MM.1S (cell line): ENCODE data around the gene PPAN.

Source experiments
- DNase-seq: peaks from one replicate; pipeline ENCODE4 v3.0.0-alpha.2; 2015
- H2AFZ ChIP-seq: fragments of 300-600 bp; sonication (generic); 2 replicates; pipeline ENCODE4 v1.6.0; 2016; ENCODE audit warnings: antibody characterized with exemption, low read length
- H3F3A ChIP-seq: fragments of 300-600 bp; sonication (generic); 2 replicates; pipeline ENCODE4 v1.6.1; 2016; ENCODE audit warnings: mild to moderate bottlenecking, antibody characterized with exemption, low read length, moderate library complexity, mixed read lengths; ENCODE audit not compliant: insufficient read depth
- H3K27ac ChIP-seq: fragments of 300-600 bp; sonication (generic); 2 replicates; pipeline ENCODE4 v1.5.1; 2016; ENCODE audit warnings: mild to moderate bottlenecking, low read length
- H3K27me3 ChIP-seq: fragments of 300-600 bp; sonication (generic); replicated peaks from 2 replicates; pipeline ENCODE4 v1.6.0; 2016; ENCODE audit warnings: low read length; ENCODE audit not compliant: insufficient read depth
- H3K36me3 ChIP-seq: fragments of 300-600 bp; sonication (generic); replicated peaks from 2 replicates; pipeline ENCODE4 v1.6.1; 2016; ENCODE audit warnings: mild to moderate bottlenecking, low read length, mixed read lengths; ENCODE audit not compliant: insufficient read depth
- H3K4me1 ChIP-seq: fragments of 300-600 bp; sonication (generic); 2 replicates; pipeline ENCODE4 v1.6.1; 2016; ENCODE audit warnings: low read length, mixed read lengths
- H3K4me2 ChIP-seq: fragments of 300-600 bp; sonication (generic); 2 replicates; pipeline ENCODE4 v1.6.0; 2016; ENCODE audit warnings: low read depth, low read length
- H3K4me3 ChIP-seq: fragments of 300-600 bp; sonication (generic); 2 replicates; pipeline ENCODE4 v1.5.1; 2016; ENCODE audit warnings: low read length, mixed read lengths
- H3K79me2 ChIP-seq: fragments of 300-600 bp; sonication (generic); 2 replicates; pipeline ENCODE4 v1.6.1; 2016; ENCODE audit warnings: mixed run types, low read length, mixed read lengths
- H3K9ac ChIP-seq: fragments of 300-600 bp; sonication (generic); 2 replicates; pipeline ENCODE4 v1.6.1; 2016; ENCODE audit warnings: low read length, mixed read lengths
- H3K9me2 ChIP-seq: fragments of 300-600 bp; sonication (generic); replicated peaks from 2 replicates; pipeline ENCODE4 v1.6.1; 2016; ENCODE audit warnings: mild to moderate bottlenecking, low read length, mixed read lengths; ENCODE audit not compliant: insufficient read depth
- H3K9me3 ChIP-seq: fragments of 300-600 bp; sonication (generic); replicated peaks from 2 replicates; pipeline ENCODE4 v1.6.1; 2016; ENCODE audit warnings: mild to moderate bottlenecking, low read length, mixed read lengths; ENCODE audit not compliant: insufficient read depth
- H4K20me1 ChIP-seq: fragments of 300-600 bp; sonication (generic); 2 replicates; pipeline ENCODE4 v1.6.1; 2016; ENCODE audit warnings: mild to moderate bottlenecking, low read length, moderate library complexity, mixed read lengths; ENCODE audit not compliant: insufficient read depth
- EZH2 ChIP-seq: fragments of 300-600 bp; sonication (generic); optimal IDR thresholded peaks from 2 replicates; pipeline ENCODE3; 2017; ENCODE audit warnings: low read depth, mild to moderate bottlenecking, antibody characterized with exemption, low read length, mixed read lengths
- EZH2phosphoT487 ChIP-seq: fragments of 300-600 bp; sonication (generic); IDR thresholded peaks from 2 replicates; pipeline ENCODE4 v1.6.1; 2018; ENCODE audit warnings: antibody characterized with exemption, low read length
- TF ChIP-seq, protein P1 (sequence below): fragments of 300-600 bp; sonication (generic); IDR thresholded peaks from 2 replicates; pipeline ENCODE4 v1.5.1; 2016; ENCODE audit warnings: antibody characterized with exemption, low read length, mixed read lengths

PPAN gene

DNA sequence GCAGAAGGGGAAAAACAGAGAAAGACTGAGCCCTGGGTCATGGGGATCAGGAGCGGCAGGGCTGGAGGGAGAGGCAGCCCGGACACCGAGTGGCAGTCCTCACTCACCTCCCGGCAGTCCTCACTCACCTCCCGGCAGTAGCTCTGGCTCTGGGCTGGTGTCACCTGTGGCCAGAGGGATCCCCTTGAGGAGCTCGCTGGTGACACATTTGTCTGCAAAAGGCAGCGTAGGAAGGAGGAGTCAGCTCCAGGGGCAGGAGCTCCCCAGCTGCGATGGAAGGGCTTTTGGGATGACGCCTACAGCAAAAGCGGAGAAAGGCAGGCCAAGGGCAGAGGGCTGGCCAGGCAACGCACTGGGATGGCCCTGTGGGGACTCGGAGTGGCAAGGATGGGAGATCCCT lies 12.8 kb downstream of the PPAN start:
- Histone ChIP-seq H3K79me2 (peaks cover 30% of the 10 kb centered on the region), H3K27ac (peak overlapping the region; percentile 50; the same call in 1 of the 2 replicates), H3K4me2 (peak overlapping the region; percentile 94), H3K27me3 (no peaks in the 10 kb centered on the region), H3K4me3 (peak overlapping the region; percentile 92), H3K9ac (peak overlapping the region; percentile 92), H3K4me1 (peaks cover 6% of the 10 kb centered on the region; the same call in 1 of the 2 replicates), H3K9me3 (no peaks in the 10 kb centered on the region), H3K36me3 (0 out of 2 replicates have a peak, but pooled peaks cover 5% of the 10 kb centered on the region), H4K20me1 (no peaks in the 10 kb centered on the region), H2AFZ (no peak overlapping the region), H3F3A (peaks cover 8% of the 10 kb centered on the region), H3K9me2 (no peaks in the 10 kb centered on the region)
- no peak for DNase-seq
- TF ChIP-seq, protein P1, sequence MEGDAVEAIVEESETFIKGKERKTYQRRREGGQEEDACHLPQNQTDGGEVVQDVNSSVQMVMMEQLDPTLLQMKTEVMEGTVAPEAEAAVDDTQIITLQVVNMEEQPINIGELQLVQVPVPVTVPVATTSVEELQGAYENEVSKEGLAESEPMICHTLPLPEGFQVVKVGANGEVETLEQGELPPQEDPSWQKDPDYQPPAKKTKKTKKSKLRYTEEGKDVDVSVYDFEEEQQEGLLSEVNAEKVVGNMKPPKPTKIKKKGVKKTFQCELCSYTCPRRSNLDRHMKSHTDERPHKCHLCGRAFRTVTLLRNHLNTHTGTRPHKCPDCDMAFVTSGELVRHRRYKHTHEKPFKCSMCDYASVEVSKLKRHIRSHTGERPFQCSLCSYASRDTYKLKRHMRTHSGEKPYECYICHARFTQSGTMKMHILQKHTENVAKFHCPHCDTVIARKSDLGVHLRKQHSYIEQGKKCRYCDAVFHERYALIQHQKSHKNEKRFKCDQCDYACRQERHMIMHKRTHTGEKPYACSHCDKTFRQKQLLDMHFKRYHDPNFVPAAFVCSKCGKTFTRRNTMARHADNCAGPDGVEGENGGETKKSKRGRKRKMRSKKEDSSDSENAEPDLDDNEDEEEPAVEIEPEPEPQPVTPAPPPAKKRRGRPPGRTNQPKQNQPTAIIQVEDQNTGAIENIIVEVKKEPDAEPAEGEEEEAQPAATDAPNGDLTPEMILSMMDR, result no peak
- TF ChIP-seq EZH2 (no peak), EZH2phosphoT487 (no peak)

DNA sequence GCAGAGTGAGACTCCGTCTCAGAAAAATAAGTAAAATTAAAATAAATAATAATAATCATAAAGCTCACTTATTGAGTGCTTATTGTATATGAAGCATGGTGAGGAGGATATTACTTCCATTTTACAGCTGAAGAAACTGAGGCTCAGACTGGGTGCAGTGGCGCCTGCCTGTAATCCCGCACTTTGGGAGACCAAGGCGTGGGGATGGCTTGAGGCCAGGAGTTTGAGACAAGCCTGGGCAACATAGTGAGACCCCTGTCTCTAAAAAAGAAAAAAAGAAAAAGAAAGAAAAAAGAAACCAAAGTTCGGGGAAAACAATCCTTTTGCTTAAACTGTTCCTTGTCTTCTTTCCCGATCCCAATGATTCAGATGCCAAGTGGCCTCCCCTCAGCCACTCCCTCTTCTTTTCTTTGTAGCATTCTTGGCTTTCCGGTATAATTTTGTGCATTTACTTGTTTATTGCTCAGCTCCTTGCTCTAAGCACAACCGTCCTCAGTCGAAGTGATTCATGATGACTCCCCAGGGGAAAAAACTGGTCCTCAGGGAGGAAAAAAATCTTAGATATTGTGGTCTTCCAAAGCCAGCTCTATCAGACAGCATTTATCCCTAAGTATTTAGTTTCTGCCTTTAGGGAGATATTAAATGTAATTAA lies 14.5 kb downstream of the PPAN start:
- H3K27ac ChIP-seq, result no peak overlapping the region
- TF ChIP-seq EZH2phosphoT487 (no peak), EZH2 (no peak)
- TF ChIP-seq, protein P1, result no peak
- no peaks in the 10 kb centered on the region for H4K20me1 ChIP-seq
- no peaks in the 10 kb centered on the region for H3K9me3 ChIP-seq
- H3K9me2 ChIP-seq, result no peaks in the 10 kb centered on the region
- peaks cover 30% of the 10 kb centered on the region for H3K79me2 ChIP-seq
- H3K27me3 ChIP-seq, result no peaks in the 10 kb centered on the region
- no peak overlapping the region for H2AFZ ChIP-seq
- H3K4me2 ChIP-seq, result no peak overlapping the region
- no peak for DNase-seq
- no peak overlapping the region for H3K4me3 ChIP-seq
- peaks cover 6% of the 10 kb centered on the region; the same call in 1 of the 2 replicates for H3K4me1 ChIP-seq
- 0 out of 2 replicates have a peak, but pooled peaks cover 5% of the 10 kb centered on the region for H3K36me3 ChIP-seq
- H3K9ac ChIP-seq, result no peak overlapping the region
- peaks cover 7% of the 10 kb centered on the region for H3F3A ChIP-seq

DNA sequence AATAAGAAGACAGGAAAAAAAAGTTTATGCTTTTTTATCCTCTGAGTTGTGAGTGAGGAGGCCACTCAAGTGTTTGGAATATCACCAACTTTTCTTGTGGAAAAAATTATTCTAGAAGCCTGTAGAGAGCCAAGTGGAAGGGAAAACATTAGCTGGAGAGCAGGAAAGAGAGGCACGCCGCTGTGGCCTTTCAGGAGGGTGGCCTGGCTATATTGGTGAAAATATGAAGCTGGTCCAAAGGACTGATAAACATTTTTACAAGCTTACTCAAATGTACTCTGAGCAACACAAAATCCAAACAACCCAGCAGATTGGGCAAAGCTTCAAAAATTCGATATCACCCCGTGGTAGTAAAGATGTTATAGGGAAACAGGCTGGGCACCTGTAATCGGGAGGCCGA lies 15.9 kb downstream of the PPAN start:
- no peak for TF ChIP-seq EZH2
- TF ChIP-seq, protein P1, result no peak
- TF ChIP-seq EZH2phosphoT487, result no peak
- no peak for DNase-seq
- no peaks in the 10 kb centered on the region for H3K9me3 ChIP-seq
- H3K79me2 ChIP-seq, result peaks cover 23% of the 10 kb centered on the region
- 0 out of 2 replicates have a peak, but pooled peaks cover 5% of the 10 kb centered on the region for H3K36me3 ChIP-seq
- H3F3A ChIP-seq, result peaks cover 7% of the 10 kb centered on the region
- peaks cover 6% of the 10 kb centered on the region; the same call in 1 of the 2 replicates for H3K4me1 ChIP-seq
- H4K20me1 ChIP-seq, result no peaks in the 10 kb centered on the region
- H2AFZ ChIP-seq, result no peak overlapping the region
- H3K9ac ChIP-seq, result no peak overlapping the region
- no peak overlapping the region for H3K4me2 ChIP-seq
- no peak overlapping the region for H3K27ac ChIP-seq
- no peaks in the 10 kb centered on the region for H3K27me3 ChIP-seq
- no peaks in the 10 kb centered on the region for H3K9me2 ChIP-seq
- no peak overlapping the region for H3K4me3 ChIP-seq
